Measurements from ENCODE around the gene ZWILCH.
"Not testable (repeated sequence)": the region's sequence is repeated elsewhere in the genome, so short reads cannot be mapped to it uniquely, and the experiment has no call there.

The ZWILCH gene

DNA sequence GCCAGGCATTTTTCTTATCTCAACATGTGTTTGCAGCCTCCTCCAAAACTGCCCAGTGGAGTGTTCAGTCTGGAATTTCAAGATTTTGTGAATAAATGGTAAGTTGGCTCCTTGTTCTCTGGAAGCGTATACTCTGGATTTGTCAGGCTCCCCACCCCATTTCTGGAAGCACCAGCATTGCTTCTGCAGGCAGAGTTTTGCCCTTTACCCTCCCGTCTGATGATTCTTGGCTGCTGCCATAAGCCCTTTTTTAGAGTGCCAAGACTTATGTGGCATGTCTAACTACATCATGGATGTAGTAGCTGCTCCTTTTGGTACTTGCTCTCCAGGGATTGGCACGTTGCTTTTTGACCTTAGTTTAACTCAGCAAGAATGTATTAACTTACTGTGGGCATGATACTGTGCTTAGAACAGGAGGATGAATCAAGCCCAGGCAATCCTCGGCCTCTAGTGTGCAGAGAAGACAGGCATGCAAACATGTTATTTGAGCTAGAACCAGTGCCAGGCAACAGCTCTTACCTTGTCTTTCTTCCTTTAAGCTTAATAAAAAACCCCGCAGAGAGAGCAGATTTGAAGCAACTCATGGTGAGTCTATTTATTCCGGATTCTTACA is 15.8 kb upstream of the ZWILCH start:
- DNase-seq: peak; percentile 7 to 10

DNA sequence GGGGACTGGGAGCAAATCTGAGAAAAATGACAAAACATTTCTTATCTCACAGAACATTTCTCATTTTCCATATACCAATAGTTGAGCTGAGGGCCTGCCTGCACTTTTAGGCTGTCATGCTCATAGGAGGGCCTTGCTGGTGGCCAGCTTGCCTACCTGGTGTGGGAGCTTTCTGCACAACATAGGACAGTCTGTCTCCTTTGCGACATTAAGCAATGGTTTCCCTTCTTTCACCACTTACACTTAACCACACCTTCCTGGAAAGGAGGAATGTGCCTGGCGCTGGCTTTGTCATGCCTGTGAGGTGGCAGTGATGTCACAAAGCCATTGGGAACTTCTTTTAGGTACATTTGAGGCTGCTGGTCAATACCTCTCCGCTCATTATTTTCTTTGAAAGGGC is 13.3 kb upstream of the ZWILCH start:
- DNase-seq: peak in 1 of 2 experiments; percentile 15

GRCh38 chr15:66494262-66494661 is 10.9 kb upstream of the ZWILCH start:
- DNase-seq: peak in 1 of 2 experiments; percentile 11

DNA sequence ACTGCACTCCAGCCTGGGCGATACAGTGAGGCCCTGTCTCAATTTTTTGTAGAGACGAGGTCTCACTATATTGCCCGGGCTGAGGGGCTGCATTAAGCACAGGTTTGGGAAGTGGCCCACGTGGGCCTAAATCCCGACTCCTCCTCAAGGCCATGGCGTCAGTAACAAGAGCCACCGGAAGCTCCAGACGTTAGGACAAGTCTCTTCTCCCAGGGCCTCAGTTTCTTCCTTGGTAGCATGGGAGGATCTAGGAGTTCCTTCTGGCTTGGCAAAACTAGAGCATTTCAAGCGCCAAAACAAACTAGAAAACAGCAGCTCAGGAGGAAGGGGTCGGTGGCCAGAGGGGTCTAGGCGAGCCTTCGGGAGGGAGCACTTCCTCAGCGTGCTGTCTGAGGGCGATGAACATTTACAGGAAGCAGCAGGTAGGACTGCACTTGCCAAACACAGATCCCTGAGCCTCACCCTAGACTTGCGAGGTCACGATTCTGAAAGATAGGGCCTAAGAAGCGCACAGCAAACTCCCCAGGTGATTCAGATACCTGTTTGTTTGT is 8.1 kb upstream of the ZWILCH start:
- no peak for DNase-seq

- DNase-seq: peak; percentile 99 to 100
Observed at GRCh38 chr15:66497502-66498455, 7.3 kb upstream of the ZWILCH start, which contains the start of gene SNAPC5. SNAPC5 (minus strand) TSS chr15:66497762; CDS start chr15:66497731, 31 bp downstream.

DNA sequence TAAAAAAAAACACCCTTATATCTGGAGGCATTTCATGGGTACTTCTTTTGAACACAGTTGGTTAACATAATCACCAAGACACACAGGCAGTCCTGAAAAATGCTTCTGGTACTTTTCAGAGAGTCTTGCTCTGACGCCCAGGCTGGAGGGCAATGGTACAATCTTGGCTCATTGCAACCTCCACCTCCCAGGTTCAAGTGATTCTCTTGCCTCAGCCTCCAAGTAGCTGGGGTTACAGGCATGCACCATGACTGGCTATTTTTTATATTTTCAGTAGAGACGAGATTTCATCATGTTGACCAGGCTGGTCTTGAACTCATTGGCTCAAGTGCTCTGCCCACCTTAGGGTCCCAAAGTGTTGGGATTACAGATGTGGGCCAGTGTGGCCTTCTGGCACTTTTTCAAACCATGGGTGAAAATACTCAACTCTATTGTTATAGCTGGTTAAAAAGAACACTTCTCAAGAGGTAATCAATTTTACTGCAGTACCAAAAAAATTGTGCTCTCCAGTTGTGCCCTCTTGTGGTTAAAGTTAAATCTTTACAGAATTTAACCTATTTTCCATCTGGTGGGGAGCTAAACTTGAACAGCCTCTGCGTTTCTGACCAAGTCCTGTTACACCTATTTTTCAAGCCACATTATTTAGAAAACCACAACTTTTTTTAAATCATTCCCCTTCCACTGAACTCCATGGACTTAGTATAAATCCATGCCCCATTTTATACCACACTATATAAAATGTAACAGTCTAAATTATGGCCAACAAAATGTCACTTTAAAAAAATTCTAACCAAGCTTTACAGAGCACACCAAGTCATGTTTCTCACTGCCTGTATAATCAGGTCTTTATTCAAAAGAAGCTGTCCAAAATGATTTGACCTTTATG is 6.4 kb upstream of the ZWILCH start:
- DNase-seq: peak; percentile 37 to 40

DNA sequence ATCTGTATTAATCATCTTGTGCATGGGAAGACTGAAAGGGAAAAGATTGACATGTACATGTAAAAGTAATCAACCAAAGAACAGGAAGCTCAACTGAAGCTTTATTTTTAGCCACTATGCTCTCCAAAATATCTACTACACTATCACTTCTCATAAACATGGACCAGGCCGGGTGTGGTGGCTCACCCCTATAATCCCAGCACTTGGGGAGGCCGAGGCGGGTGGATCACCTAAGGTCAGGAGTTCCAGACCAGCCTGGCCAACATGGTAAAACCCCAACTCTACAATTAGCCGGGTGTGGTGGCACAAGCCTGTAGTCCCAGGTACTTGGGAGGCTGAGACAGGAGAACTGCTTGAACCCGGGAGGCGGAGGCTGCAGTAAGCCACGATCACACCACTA is 4.8 kb upstream of the ZWILCH start:
- not testable (repeated sequence) for DNase-seq

- DNase-seq: no peak
Observed at GRCh38 chr15:66502491-66502890, 2.6 kb upstream of the ZWILCH start.

- DNase-seq: not testable (repeated sequence)
Observed at GRCh38 chr15:66503041-66503648, 2.0 kb upstream of the ZWILCH start.

- no peak for DNase-seq
Observed at GRCh38 chr15:66503780-66504562, 1.2 kb upstream of the ZWILCH start.

DNA sequence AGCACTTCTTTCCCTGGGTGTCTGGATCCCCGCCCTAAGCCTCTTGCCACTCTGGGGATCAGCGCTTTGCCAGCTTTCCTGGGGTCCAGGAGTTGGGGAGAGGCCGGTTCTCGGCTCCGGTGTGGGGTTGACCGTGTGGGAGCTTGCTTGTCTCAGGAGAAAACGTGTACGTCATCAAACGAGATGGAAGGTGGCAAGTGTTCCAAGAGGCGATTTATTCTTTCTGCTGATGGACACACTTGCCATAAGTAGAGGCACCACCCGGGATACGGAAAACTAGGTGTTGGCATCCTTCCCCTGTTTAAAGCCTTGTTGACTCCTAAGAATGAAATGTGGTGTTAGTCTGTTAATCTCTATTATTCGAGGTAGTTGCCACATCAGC is 295 bp downstream of the ZWILCH start:
- no peak for DNase-seq

DNA sequence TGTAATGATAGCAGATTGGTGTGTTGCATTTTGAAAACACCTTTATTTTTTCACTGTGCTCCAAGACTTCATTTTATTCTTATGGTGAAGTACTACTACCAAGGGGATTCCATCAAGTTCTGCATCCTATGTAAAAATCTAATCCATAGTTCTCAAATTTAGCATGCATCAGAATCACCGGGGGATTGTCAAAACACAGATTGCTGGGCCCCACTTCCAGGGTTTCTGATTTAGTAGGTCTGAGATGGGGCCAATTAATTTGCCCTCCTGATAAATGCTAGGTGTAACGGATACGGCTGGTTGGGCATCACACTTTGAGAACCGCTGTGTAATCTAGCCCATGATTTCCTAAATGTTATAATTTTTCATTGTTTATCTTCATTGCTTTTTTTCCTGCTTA is 692 bp downstream of the ZWILCH start:
- DNase-seq: no peak

DNA sequence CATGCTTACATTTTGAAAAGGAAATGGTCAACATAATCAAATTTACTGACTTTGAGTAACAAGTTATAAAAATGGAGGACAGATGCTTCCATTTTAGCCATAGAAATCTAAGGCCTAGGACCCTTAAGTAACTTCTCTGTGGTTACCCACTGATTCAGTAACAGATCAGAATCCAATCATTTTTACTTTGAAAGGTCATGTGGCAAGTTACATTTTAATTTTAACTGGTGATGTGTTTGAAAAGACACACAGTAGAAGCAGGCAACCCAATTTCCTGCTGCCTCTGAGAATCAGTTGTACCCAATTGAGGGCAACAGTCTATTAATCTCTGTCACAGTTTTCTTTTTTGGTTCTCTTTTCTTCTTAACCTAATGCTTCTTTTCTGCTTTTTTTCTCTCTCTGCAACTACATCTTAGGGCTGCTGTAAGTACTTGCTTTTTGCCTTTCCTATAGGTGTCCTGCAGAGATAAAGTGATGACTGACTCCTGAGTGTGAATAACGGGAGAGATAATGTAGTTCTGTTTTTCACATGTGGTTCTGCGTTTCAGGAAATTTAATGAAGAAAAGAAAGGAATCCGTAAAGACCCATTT is 3.3 kb downstream of the ZWILCH start:
- no peak for DNase-seq

DNA sequence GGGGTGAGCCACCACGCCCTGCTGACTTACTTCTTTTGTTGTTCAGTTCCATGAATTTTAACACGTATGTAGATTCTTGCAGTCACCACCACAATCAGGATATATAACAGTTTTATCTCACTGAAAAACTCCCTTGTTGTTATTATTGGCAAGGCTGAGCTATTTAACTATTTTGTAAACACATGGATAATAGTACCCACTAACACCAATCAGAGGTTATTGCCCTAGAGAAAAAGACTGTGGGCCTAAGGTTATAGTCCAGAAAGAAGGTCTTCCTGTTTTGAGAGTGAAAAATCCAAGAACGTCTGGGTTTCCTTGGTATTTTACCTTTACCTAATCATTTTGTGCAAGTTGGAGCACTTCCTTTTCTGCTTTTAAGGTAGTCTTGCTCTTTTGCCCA is 9.5 kb downstream of the ZWILCH start:
- DNase-seq: no peak

DNA sequence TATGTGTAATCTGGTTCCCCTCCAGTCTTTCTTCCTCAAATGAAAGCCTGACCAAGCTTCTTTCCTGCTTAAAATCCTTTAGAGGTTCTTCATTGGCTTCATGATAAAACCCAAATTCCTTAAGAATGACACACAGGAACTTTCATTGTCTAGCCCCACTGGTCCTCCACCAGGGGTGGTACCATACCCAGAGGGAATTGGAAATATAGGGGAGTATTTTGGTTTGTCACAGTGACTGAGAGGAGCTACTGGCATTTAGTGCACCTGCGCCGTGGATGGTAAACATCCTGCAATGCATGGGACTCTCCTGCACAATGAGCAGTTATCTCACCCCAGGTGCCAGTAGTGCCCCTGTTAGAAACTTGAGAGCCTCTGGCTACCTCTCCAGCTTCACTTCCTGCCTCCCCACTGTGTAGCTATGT is 10.8 kb downstream of the ZWILCH start:
- DNase-seq: no peak

- no peak for DNase-seq
Observed at GRCh38 chr15:66523926-66524325, 18.8 kb downstream of the ZWILCH start.

DNA sequence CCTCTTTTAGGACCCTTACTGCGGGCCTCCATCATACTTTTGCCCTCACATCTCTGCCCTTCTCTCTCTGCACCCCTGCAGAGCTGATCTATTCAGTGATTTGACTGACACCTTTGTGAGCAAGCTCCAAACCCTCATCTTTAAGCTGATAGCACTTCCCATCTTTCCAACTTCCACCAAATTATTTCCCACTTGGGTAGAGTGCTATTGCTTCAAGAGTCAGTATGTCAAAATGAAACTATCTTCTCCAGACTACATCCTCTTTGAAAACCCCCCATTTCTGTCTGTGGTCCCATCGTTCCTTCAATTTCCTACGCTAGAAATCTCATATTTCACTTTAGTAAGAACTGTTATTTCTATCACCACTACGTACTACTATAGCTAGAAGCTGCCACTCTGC is 19.7 kb downstream of the ZWILCH start:
- DNase-seq: no peak

- no peak for DNase-seq
Observed at GRCh38 chr15:66535056-66535455, 29.9 kb downstream of the ZWILCH start.

- DNase-seq: no peak
Observed at GRCh38 chr15:66542896-66543295, 37.8 kb downstream of the ZWILCH start.

- DNase-seq: no peak
Observed at GRCh38 chr15:66545255-66545654, 40.1 kb downstream of the ZWILCH start.

DNA sequence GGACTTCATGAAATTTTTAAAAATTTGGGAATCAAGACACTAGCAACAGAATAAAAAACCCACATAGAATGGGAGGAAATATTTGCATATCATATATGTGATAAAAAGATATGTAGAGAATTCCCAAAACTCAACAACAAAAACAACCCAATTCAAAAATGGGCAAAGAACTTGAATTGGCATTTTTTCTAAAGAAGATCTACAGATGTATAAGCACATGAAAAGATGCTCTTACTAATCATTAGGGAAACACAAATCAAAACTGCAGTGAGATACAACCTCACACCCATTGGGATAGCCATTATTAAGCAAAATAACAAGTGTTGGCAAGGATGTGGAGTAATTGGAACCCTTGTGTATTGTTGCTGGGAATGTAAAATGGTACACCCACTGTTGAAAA is 50.6 kb downstream of the ZWILCH start:
- no peak for DNase-seq

Measured in activated T-cell treated with anti-CD3 and anti-CD28 coated beads, Interleukin-2, amount 50 U/mL, for 48 hours (primary cell).